GM20000 (cell line): ENCODE data around the gene ACADVL.

Source experiments
- DNase-seq: peaks from one replicate; pipeline ENCODE4 v3.0.0; 2012; ENCODE audit warnings: low spot score
- CTCF ChIP-seq: IDR thresholded peaks from 2 replicates; pipeline ENCODE4 v1.5.1; 2012; ENCODE audit warnings: mild to moderate bottlenecking, control low read depth; ENCODE audit errors: extremely low read depth, missing control alignments

ACADVL gene

GRCh38 chr17:7234083-7234951, 14.6 kb downstream of the ACADVL start, which contains the start of gene DVL2:
TSS of gene DVL2 (minus strand) at chr17:7234517. CDS start at chr17:7234262, 255 bp downstream.
- TF ChIP-seq CTCF = no peak

GRCh38 chr17:7235693-7236665, 16.2 kb downstream of the ACADVL start:
- DNase-seq = no peak
- no peak for TF ChIP-seq CTCF

More at GRCh38 chr17:7234083-7234951, 14.6 kb downstream of the ACADVL start, which contains the start of gene DVL2:
- peak; percentile 98 for DNase-seq

GRCh38 chr17:7236808-7237207, 17.1 kb downstream of the ACADVL start:
- no peak for DNase-seq
- TF ChIP-seq CTCF = no peak

- no peak for TF ChIP-seq CTCF
- DNase-seq = no peak
Observed at GRCh38 chr17:7237266-7237760, 17.6 kb downstream of the ACADVL start.

GRCh38 chr17:7237761-7238419, 18.2 kb downstream of the ACADVL start:
- no peak for TF ChIP-seq CTCF
- DNase-seq = peak; percentile 89

GRCh38 chr17:7238420-7239090, 18.8 kb downstream of the ACADVL start:
- peak; percentile 47 for DNase-seq
- no peak for TF ChIP-seq CTCF
